GM12872 (cell line): Measurements from ENCODE around the gene RAD51B.

Experiments
- CTCF ChIP-seq: IDR thresholded peaks from 3 replicates; pipeline ENCODE4 v1.5.1; 2011; ENCODE audit warnings: low read depth, mild to moderate bottlenecking, low read length, moderate library complexity; ENCODE audit not compliant: insufficient read depth

Gene RAD51B

GRCh38 chr14:68593806-68594536, 774.4 kb downstream of the RAD51B start:
- no peak for TF ChIP-seq CTCF

GRCh38 chr14:68594737-68595380, 775.3 kb downstream of the RAD51B start:
- TF ChIP-seq CTCF, result no peak

- no peak for TF ChIP-seq CTCF
Measured at GRCh38 chr14:68596211-68596610, 776.6 kb downstream of the RAD51B start.

GRCh38 chr14:68596701-68597100, 777.1 kb downstream of the RAD51B start:
- TF ChIP-seq CTCF, result no peak

GRCh38 chr14:68598089-68598488, 778.5 kb downstream of the RAD51B start:
- TF ChIP-seq CTCF, result no peak

- TF ChIP-seq CTCF, result no peak
Measured at GRCh38 chr14:68598621-68599447, 779.3 kb downstream of the RAD51B start.
